Pancreas (tissue), 10 donors: ENCODE results near the gene WTAP. TPM values are rescaled to one million over a fixed set of nuclear protein-coding genes. Genes with fewer than 3 reads are reported as not detected.
"Not testable (repeated sequence)": the region's sequence is repeated elsewhere in the genome, so short reads cannot be mapped to it uniquely, and the experiment has no call there.

Source experiments
- ATAC-seq, 4 donors: fragments of 200-7000 bp; cut with Tn5 transposase; one replicate each; pipeline versions ENCODE4 v1.8.0 to v1.9.1; 2020; ENCODE audit warnings: mild to moderate bottlenecking in 4 of 4, moderate library complexity in 4 of 4
- DNase-seq, 6 donors: peaks; one replicate each; pipeline ENCODE4 v3.0.0-alpha.2; 2020
- FAIRE-seq: peaks from 2 replicates; lab custom pipeline; 2012; peaks lifted over from hg19 to GRCh38; lab: Jason Lieb, UNC
- H3K27ac ChIP-seq, 4 donors: fragments of 200-600 bp; sonication (generic); 1 replicate in 3 of 4; 2 replicates in 1 of 4; pipeline versions ENCODE4 v1.5.0 to v1.8.0; 2020
- H3K27me3 ChIP-seq, 4 donors: fragments of 200-600 bp; one replicate each; pipeline ENCODE4 v1.8.0; 2021
- H3K36me3 ChIP-seq, 3 donors: fragments of 200-600 bp; sonication (generic) in 1 of 3; one replicate each; pipeline versions ENCODE4 v1.5.0 to v1.8.0; 2020 to 2021
- H3K4me1 ChIP-seq, 3 donors: fragments of 200-600 bp; one replicate each; pipeline ENCODE4 v1.8.0; 2021
- H3K4me3 ChIP-seq, 4 donors: fragments of 200-600 bp; sonication (generic) in 2 of 4; one replicate each; pipeline versions ENCODE4 v1.5.0 to v1.8.0; 2020 to 2021
- H3K9me3 ChIP-seq, 4 donors: fragments of 200-600 bp; one replicate each; pipeline ENCODE4 v1.8.0; 2021
- CTCF ChIP-seq, 4 donors: fragments of 200-600 bp; sonication (generic) in 3 of 4; IDR thresholded peaks; one replicate each; pipeline versions ENCODE4 v1.5.0 to v1.8.0; 2021; ENCODE audit warnings: antibody characterized with exemption in 4 of 4
- WGBS, 2 donors: extraction: QIAGEN DNeasy Blood & Tissue Kit; methylation state at CpG; one replicate each; pipeline ENCODE4 v1.1.7; 2013; 5-methylcytosine and 5-hydroxymethylcytosine counted together
- intact Hi-C, 3 donors: fragments of 100-400 bp; cut with DNase I; formaldehyde crosslinking; loops; one replicate each; pipeline versions ENCODE4 v1.11.1 to v1.14.2; 2022
- polyA plus RNA-seq, 2 donors: library from polyadenylated mRNA; stranded (reverse); fragments of 200-250 nt; gene quantifications; one replicate each; pipeline ENCODE4 v1.2.3, GENCODE V29; 2013
- total RNA-seq, 6 donors: library from RNA; stranded (reverse); fragmentation: NEBNext Ultra II Directional in 4 of 6; extraction: Animal tissue kit (Norgen Biotek cat#: 25700) in 4 of 6; gene quantifications; one replicate each; pipeline versions ENCODE4 v1.2.1 to v1.2.4, GENCODE V29; 2021 to 2023
- donor health status: healthy with polysubstance abuse.
- donor health status: DM: no; HTN: no; CAD: no; lungs with moderate emphysema.
- donor health status: DM: no; HTN: no; CAD: no.
- donor health status: control.
- donor health status: control.
- donor health status: Bipolar disorder and iron deficiency.
- donor health status: DM: yes; HTN: yes; CAD: no.
- donor health status: DM: no; HTN: no; CAD: no.
- donor health status: DM: no; HTN: no; CAD: no.
- donor health status: DM: yes; HTN: yes; CAD: no.

Gene WTAP
- total and polyA plus RNA-seq, 8 donors: 35.6 to 85.6 (median 43.3) TPM

DNA sequence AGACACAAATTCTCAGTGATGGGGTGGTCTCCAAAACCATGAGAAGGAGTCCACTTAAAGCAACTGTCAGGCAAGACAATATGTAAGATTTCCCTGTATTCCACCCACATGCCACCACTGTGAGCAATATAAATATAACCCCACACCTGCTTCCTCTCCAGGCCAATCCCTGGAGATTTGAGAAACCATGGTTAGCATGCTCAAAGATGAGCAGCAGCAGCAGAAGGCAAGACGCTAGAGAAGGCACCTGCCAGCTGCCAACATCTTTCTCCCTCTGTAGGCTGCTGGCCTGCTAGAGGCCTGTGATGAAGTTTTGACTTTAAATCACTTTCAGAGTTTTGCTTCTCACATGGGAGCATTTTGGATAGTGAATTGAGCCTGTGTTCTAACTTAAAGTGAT lies 26.3 kb upstream of the WTAP start:
- H3K4me3 ChIP-seq: no peak overlapping the region
- DNase-seq (no peak), FAIRE-seq (no peak), ATAC-seq (peak in 3 of 4 donors; percentile 7 to 35 (median 16))
- no peaks in the 10 kb centered on the region for H3K27me3 ChIP-seq
- no peaks in the 10 kb centered on the region for H3K9me3 ChIP-seq
- H3K36me3 ChIP-seq: no peaks in the 10 kb centered on the region
- intact Hi-C loops: no loop called here
- no peak for TF ChIP-seq CTCF (IDR thresholded peaks at IDR 0.05)
- WGBS, 2 donors: 60 to 100% methylated on average over 1 of the region's 1 CpG
- H3K4me1 ChIP-seq: peaks cover 0 to 19% (median 8%) of the 10 kb centered on the region in 3 donors
- peak overlapping the region in 2 of 4 donors; percentile 75 to 85 for H3K27ac ChIP-seq

GRCh38 chr6:159701413-159701999 lies 25.8 kb upstream of the WTAP start:
- intact Hi-C loops: no loop called here
- Histone ChIP-seq H3K9me3 (no peaks in the 10 kb centered on the region), H3K4me1 (peaks cover 0 to 19% (median 8%) of the 10 kb centered on the region in 3 donors), H3K27me3 (no peaks in the 10 kb centered on the region), H3K36me3 (no peaks in the 10 kb centered on the region), H3K4me3 (no peak overlapping the region), H3K27ac (peak overlapping the region in 2 of 4 donors; percentile 75 to 85)
- ATAC-seq: peak; percentile 81 to 90 (median 82)
- FAIRE-seq: no peak
- no peak for TF ChIP-seq CTCF (IDR thresholded peaks at IDR 0.05)
- no peak for DNase-seq
- WGBS, 2 donors: 74 to 84% methylated on average over 7 of the region's 7 CpGs

- 79 to 82% methylated on average over 4 of the region's 4 CpGs for WGBS, 2 donors
- peaks cover 5 to 20% (median 8%) of the 10 kb centered on the region in 3 donors for H3K4me1 ChIP-seq
- intact Hi-C loops, H3K27me3 ChIP-seq, H3K9me3 ChIP-seq, FAIRE-seq, H3K36me3 ChIP-seq, ATAC-seq, H3K4me3 ChIP-seq, DNase-seq, H3K27ac ChIP-seq: not testable (repeated sequence)
Measured at GRCh38 chr6:159710603-159711002, 16.7 kb upstream of the WTAP start.

- intact Hi-C loops, H3K4me3 ChIP-seq, H3K27ac ChIP-seq, ATAC-seq, H3K36me3 ChIP-seq, DNase-seq, FAIRE-seq, H3K9me3 ChIP-seq, H3K27me3 ChIP-seq: not testable (repeated sequence)
- WGBS, 2 donors: 90 to 94% methylated on average over 3 of the region's 3 CpGs
- H3K4me1 ChIP-seq: peaks cover 5 to 28% (median 15%) of the 10 kb centered on the region in 3 donors
Measured at GRCh38 chr6:159712389-159712788, 14.9 kb upstream of the WTAP start.

DNA sequence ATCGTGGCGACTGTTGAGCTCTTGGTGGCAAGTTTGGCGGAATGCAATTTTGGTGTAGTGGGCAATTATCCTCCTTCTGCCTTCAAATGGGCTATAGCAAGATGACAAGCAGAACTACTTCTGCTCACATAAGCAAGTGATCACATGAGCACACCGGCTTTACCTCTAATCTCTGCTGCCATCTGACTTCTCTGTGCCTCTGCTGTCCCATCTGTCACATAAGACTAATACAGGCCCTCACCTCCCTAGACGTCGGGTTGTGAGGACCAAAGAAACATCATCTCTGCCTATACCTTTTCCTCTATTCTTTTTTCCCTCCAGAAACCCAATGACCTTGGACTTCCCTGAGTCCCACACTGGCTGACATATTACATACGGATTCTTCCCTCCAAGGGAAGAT lies 13.3 kb upstream of the WTAP start:
- H3K9me3 ChIP-seq: no peaks in the 10 kb centered on the region
- no peaks in the 10 kb centered on the region for H3K27me3 ChIP-seq
- no peaks in the 10 kb centered on the region for H3K36me3 ChIP-seq
- ATAC-seq (peak in 1 of 4 donors; percentile 6), DNase-seq (no peak), FAIRE-seq (no peak)
- peaks cover 5 to 40% (median 22%) of the 10 kb centered on the region in 3 donors for H3K4me1 ChIP-seq
- intact Hi-C loops: no loop called here
- no peak for TF ChIP-seq CTCF (IDR thresholded peaks at IDR 0.05)
- H3K27ac ChIP-seq: peak overlapping the region in 2 of 4 donors; percentile 90 to 92
- 70% methylated on average over 7 of the region's 7 CpGs for whole genome bisulfite sequencing, 2 donors
- H3K4me3 ChIP-seq: no peak overlapping the region

GRCh38 chr6:159714404-159714803 lies 12.9 kb upstream of the WTAP start:
- peak overlapping the region in 2 of 4 donors; percentile 90 to 92 for H3K27ac ChIP-seq
- peaks cover 5 to 40% (median 22%) of the 10 kb centered on the region in 3 donors for H3K4me1 ChIP-seq
- intact Hi-C loops: no loop called here
- no peak overlapping the region for H3K4me3 ChIP-seq
- FAIRE-seq (no peak), DNase-seq (no peak), ATAC-seq (peak; percentile 39 to 65 (median 55))
- 19 to 20% methylated on average over 5 of the region's 5 CpGs for WGBS, 2 donors
- no peaks in the 10 kb centered on the region for H3K27me3 ChIP-seq
- no peak for TF ChIP-seq CTCF (IDR thresholded peaks at IDR 0.05)
- H3K9me3 ChIP-seq: no peaks in the 10 kb centered on the region
- H3K36me3 ChIP-seq: no peaks in the 10 kb centered on the region
